GM23338 (cell line): ENCODE results near the gene IL20RB. TPM values are rescaled to one million over a fixed set of nuclear protein-coding genes. Genes with fewer than 3 reads are reported as not detected.

Source experiments
- ATAC-seq: fragments of 200-7000 bp; cut with Tn5 transposase; 3 replicates; pipeline ENCODE4 v1.9.1; 2020
- DNase-seq: peaks from one replicate; pipeline ENCODE4 v3.0.0-alpha.2; 2015; ENCODE audit warnings: low spot score
- H2AFZ ChIP-seq: fragments of 200-600 bp; sonication (generic); 2 replicates; pipeline ENCODE4 v1.8.0; 2016; ENCODE audit warnings: antibody characterized with exemption, mild to moderate bottlenecking, moderate library complexity
- H3F3A ChIP-seq: fragments of 200-600 bp; sonication (generic); replicated peaks from 2 replicates; pipeline ENCODE4 v1.8.0; 2017; ENCODE audit warnings: antibody characterized with exemption, mixed run types, low read depth
- H3K27ac ChIP-seq: fragments of 200-600 bp; sonication (generic); 2 replicates; pipeline ENCODE4 v1.6.1; 2016; ENCODE audit warnings: low read depth
- H3K27me3 ChIP-seq: fragments of 200-600 bp; sonication (generic); 2 replicates; pipeline ENCODE4 v1.8.0; 2016; ENCODE audit warnings: mild to moderate bottlenecking, mixed run types, moderate library complexity; ENCODE audit not compliant: insufficient read depth
- H3K36me3 ChIP-seq: fragments of 200-600 bp; sonication (generic); 2 replicates; pipeline ENCODE4 v1.8.0; 2016; ENCODE audit warnings: mild to moderate bottlenecking; ENCODE audit not compliant: insufficient read depth
- H3K4me1 ChIP-seq: fragments of 200-600 bp; sonication (generic); 2 replicates; pipeline ENCODE4 v1.8.0; 2016; ENCODE audit warnings: mild to moderate bottlenecking, moderate library complexity; ENCODE audit not compliant: insufficient read depth
- H3K4me2 ChIP-seq: fragments of 200-600 bp; sonication (generic); 2 replicates; pipeline ENCODE4 v1.7.1; 2017; ENCODE audit warnings: mixed run types
- H3K4me3 ChIP-seq: fragments of 200-600 bp; sonication (generic); 2 replicates; pipeline ENCODE4 v1.6.1; 2016; ENCODE audit warnings: mixed run types
- H3K79me2 ChIP-seq: fragments of 200-600 bp; sonication (generic); replicated peaks from 2 replicates; pipeline ENCODE4 v1.8.0; 2017; ENCODE audit warnings: mild to moderate bottlenecking; ENCODE audit not compliant: insufficient read depth
- H3K9me2 ChIP-seq: fragments of 200-600 bp; sonication (generic); 2 replicates; pipeline ENCODE4 v1.8.0; 2017; ENCODE audit not compliant: insufficient read depth
- H4K20me1 ChIP-seq: fragments of 200-600 bp; sonication (generic); replicated peaks from 2 replicates; pipeline ENCODE4 v1.8.0; 2017; ENCODE audit warnings: mild to moderate bottlenecking; ENCODE audit not compliant: insufficient read depth
- H3K27ac Mint-ChIP-seq: 2 replicates; pipeline ENCODE4 v1.8.0; 2020; ENCODE audit warnings: inconsistent platforms, mild to moderate bottlenecking, moderate library complexity, mixed read lengths
- H3K27me3 Mint-ChIP-seq: 3 replicates; pipeline ENCODE4 v1.8.0; 2022; ENCODE audit warnings: low read depth, mild to moderate bottlenecking, moderate library complexity, mixed read lengths, inconsistent platforms; ENCODE audit not compliant: insufficient read depth, poor library complexity
- H3K36me3 Mint-ChIP-seq: 3 replicates; pipeline ENCODE4 v1.8.0; 2021; ENCODE audit warnings: low read depth, mild to moderate bottlenecking, inconsistent platforms, moderate library complexity, mixed read lengths
- H3K4me1 Mint-ChIP-seq: 3 replicates; pipeline ENCODE4 v1.8.0; 2020; ENCODE audit warnings: mild to moderate bottlenecking, inconsistent platforms, mixed read lengths
- H3K4me3 Mint-ChIP-seq: 3 replicates; pipeline ENCODE4 v1.8.0; 2021; ENCODE audit warnings: moderate library complexity, mild to moderate bottlenecking, inconsistent platforms, mixed read lengths
- H3K9me3 Mint-ChIP-seq: 3 replicates; pipeline ENCODE4 v1.8.0; 2020; ENCODE audit warnings: moderate library complexity, mild to moderate bottlenecking, inconsistent platforms, mixed read lengths
- ETS1 ChIP-seq: IDR thresholded peaks from 2 replicates; pipeline ENCODE4 v1.6.1; 2016; ENCODE audit warnings: antibody characterized with exemption
- EZH2phosphoT487 ChIP-seq: fragments of 200-600 bp; sonication (generic); IDR thresholded peaks from one replicate; pipeline ENCODE4 v1.8.1; 2018; ENCODE audit warnings: antibody characterized with exemption; ENCODE audit not compliant: unreplicated experiment
- JUNB ChIP-seq: IDR thresholded peaks from one replicate; pipeline ENCODE4 v1.6.1; 2016; ENCODE audit warnings: antibody characterized with exemption; ENCODE audit not compliant: unreplicated experiment
- POLR2AphosphoS5 ChIP-seq: IDR thresholded peaks from 2 replicates; pipeline ENCODE4 v1.6.1; 2016; ENCODE audit warnings: antibody characterized with exemption, low read depth
- STAT1 ChIP-seq: IDR thresholded peaks from one replicate; pipeline ENCODE4 v1.6.1; 2016; ENCODE audit warnings: antibody characterized with exemption; ENCODE audit not compliant: unreplicated experiment
- ZNF114 ChIP-seq: fragments of 250-450 bp; sonication (Bioruptor Pico); IDR thresholded peaks from 2 replicates; pipeline ENCODE4 v1.5.0; 2020; ENCODE audit warnings: mild to moderate bottlenecking, moderate library complexity
- ZNF331 ChIP-seq: fragments of 250-450 bp; sonication (Bioruptor Pico); IDR thresholded peaks from 2 replicates; pipeline ENCODE4 v1.5.0; 2020; ENCODE audit warnings: low read depth, mild to moderate bottlenecking, moderate library complexity
- ZNF462 ChIP-seq: fragments of 250-450 bp; sonication (Bioruptor Pico); IDR thresholded peaks from 2 replicates; pipeline ENCODE4 v1.5.0; 2020; ENCODE audit warnings: mild to moderate bottlenecking, moderate library complexity
- polyA plus RNA-seq: library from polyadenylated mRNA; unstranded; fragments of >200 nt; fragmentation: Nextera tagmentation; extraction: Ambion mirVana; gene quantifications from 2 replicates; pipeline ENCODE4 v1.2.1, GENCODE V29; 2016
- total RNA-seq: library from RNA; depleted of rRNA; stranded (reverse); fragments of >200 nt; shearing (Covaris generic); gene quantifications from 2 replicates; pipeline ENCODE4 v1.2.3, GENCODE V29; 2014

Gene IL20RB
- total and polyA plus RNA-seq, 2 experiments from 2014 or later, result 1.7 to 4.6 TPM

GRCh38 chr3:136929977-136930670, 27.7 kb upstream of the IL20RB start (continued):
- TF ChIP-seq ZNF462 (CRISPR knock-in tag) (no peak), STAT1 (no peak), ZNF331 (CRISPR knock-in tag) (no peak), POLR2AphosphoS5 (no peak), ZNF114 (CRISPR knock-in tag) (no peak), EZH2phosphoT487 (no peak)

GRCh38 chr3:136931606-136932005, 26.2 kb upstream of the IL20RB start:
- H3K4me3 ChIP-seq, result no peak overlapping the region
- no peak overlapping the region; the same call in 1 of the 2 replicates for H3K27ac Mint-ChIP-seq
- H2AFZ ChIP-seq, result no peak overlapping the region

More at GRCh38 chr3:136931606-136932005, 26.2 kb upstream of the IL20RB start:
- Histone ChIP-seq H3K4me1 (no peaks in the 10 kb centered on the region), H3K9me2 (no peaks in the 10 kb centered on the region), H3K4me2 (no peak overlapping the region), H3K79me2 (peaks cover 21% of the 10 kb centered on the region), H4K20me1 (no peaks in the 10 kb centered on the region), H3K27me3 (no peaks in the 10 kb centered on the region), H3F3A (no peaks in the 10 kb centered on the region), H3K36me3 (no peaks in the 10 kb centered on the region), H3K27ac (no peak overlapping the region)
- DNase-seq (no peak), ATAC-seq (no peak)
- Mint-ChIP-seq H3K4me1 (no peaks in the 10 kb centered on the region), H3K4me3 (no peak overlapping the region), H3K9me3 (no peaks in the 10 kb centered on the region), H3K36me3 (peaks cover 28% of the 10 kb centered on the region), H3K27me3 (no peaks in the 10 kb centered on the region)
- no peak for TF ChIP-seq JUNB
- no peak for TF ChIP-seq ETS1
